ENCODE results near the gene IL1RAPL2.
"Not testable (repeated sequence)": the region's sequence is repeated elsewhere in the genome, so short reads cannot be mapped to it uniquely, and the experiment has no call there.

The IL1RAPL2 gene

DNA sequence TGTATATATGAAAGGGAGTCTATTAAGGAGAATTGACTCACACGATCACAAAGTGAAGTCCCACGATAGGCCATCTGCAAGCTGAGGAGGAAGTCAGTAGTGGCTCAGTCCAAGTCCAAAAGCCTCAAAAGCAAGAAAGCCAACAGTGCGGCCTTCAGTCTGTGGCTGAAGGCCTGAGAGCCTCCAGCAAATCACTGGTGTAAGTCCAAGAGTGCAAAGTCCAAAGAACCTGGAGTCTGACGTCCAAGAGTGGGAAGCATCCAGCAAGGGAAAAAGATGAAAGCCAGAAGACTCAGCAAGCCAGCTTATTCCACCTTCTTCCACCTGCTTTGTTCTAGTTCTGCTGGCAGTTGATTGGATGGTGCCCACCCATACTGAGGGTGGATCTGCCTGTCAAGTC, 104.1 kb downstream of the IL1RAPL2 start:
- DNase-seq (ENCODE audit: low read depth in 2 of 2): no peak

DNA sequence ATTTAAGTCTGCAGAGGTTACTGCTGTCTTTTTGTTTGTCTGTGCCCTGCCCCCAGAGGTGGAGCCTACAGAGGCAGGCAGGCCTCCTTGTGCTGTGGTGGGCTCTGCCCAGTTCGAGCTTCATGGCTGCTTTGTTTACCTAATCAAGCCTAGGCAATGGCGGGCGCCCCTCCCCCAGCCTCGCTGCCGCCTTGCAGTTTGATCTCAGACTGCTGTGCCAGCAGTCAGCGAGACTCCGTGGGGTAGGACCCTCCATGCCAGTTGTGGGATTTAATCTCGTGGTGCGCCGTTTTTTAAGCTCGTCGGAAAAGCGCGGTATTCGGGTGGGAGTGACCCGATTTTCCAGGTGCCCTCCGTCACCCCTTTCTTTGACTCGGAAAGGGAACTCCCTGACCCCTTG, 111.5 kb downstream of the IL1RAPL2 start:
- DNase-seq (ENCODE audit: low read depth in 2 of 2): not testable (repeated sequence)

DNA sequence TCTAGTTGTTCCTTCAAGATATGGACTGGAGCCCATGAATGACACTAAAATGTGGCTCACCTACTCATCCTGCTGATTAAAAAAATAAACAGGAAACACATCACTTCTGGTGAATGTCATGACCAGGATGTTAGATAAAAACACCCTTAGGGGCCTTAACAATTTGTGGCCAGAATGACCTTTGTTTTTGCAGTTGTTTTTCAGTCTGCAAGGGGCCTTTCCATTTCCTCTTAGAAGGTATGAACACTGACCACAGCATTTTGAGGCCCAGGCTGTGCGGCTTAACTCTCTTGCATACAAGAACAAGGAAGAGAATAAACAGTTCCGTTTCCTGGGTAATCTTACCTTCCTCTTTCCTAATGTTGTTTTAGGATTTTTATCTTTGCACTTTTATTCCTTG, 113.2 kb downstream of the IL1RAPL2 start:
- no peak for DNase-seq (ENCODE audit: low read depth in 2 of 2)

DNA sequence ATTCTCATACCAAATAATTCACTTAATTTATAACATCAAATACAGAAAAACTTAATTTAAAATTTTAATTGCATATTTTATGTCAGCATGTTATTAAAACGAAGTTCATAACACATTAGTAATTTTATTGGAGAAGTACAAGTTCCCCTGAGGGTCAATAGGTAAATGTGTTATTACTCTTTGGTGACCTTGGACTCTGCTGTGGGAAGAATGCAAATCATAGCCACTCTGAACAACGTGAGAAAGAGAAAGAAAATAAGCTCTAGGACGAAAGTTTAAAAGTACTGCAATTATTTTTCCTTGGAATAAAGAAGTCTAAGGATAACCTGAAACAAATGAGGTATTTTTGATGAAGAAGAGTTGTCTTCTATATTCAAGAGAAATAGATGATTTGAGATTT, 115.2 kb downstream of the IL1RAPL2 start:
- no peak for DNase-seq (ENCODE audit: low read depth in 2 of 2)

DNA sequence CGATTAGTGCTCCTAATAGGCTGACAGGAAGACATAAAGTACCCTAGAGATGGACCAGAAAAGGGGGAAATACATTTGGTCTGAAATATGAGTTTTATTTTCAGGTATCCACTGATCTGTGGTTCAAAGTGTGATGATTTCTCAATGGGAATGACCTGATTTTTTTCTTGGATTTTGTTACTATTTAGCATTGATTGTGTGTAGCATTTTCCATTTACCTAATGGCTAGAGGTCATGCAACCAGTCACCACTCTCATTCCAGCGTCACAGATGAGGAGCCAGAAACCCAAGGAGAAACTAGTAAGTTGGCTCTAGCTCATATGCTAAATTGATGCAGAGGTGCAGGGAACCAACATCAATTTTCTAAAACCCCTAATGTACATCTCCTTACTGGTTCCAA, 118.1 kb downstream of the IL1RAPL2 start:
- DNase-seq (ENCODE audit: low read depth in 2 of 2): no peak

DNA sequence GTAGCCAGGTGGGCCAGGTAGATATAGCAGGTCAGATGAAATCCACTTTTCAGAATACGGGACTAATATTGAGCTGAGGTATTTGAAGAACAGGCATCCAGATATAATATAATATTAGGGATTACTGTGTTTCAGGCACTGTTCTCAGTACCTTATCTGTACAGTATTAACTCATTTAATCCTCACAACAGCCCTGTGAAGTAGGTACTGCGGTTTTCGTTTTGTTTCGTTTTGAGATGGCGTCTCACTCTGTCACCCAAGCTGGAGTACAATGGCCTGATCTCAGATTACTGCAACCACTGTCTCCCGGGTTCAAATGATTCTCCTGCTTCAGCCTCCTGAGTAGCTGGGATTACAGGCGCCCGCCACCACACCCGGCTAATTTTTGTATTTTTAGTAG, 129.6 kb downstream of the IL1RAPL2 start:
- no peak for DNase-seq (ENCODE audit: low read depth in 2 of 2)

DNA sequence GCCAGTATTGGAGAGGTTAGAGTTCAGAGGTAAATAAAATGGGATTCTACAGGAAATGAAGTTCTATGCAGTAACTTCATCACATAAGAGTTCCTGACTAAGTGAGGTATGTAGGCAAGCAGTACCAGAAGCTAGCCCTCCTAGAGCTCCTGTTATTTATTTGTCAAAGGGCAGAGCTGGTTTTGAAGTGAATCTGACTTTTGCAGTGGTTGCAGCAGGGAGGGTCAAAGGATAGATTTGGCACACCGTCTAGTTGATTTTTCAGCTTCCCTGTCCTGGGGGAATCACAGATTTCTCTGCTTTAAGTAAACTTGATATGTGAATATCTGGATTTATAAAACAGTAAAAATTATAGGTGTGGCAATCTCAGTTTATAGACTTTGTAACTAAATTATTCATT, 130.7 kb downstream of the IL1RAPL2 start:
- DNase-seq (ENCODE audit: low read depth in 2 of 2): no peak

DNA sequence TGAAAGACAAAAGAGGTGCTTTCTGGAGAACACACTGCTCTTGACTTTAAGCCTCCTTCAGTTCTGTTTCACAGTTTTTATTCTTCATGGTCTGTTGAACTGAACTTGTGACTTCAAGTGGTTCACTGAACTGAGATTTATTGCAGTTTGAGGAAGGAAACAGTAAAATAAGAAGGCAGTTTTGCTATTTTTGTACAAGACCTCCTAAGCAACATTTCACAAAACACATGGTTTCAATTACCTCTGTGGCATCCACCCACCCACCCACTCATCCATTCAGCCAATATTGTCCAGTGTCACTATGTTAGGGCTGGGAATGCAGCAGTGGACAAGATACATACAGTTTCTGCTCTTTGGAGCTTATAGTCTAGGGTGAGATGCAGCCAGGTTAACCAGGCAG, 131.3 kb downstream of the IL1RAPL2 start:
- DNase-seq (ENCODE audit: low read depth in 2 of 2): no peak

DNA sequence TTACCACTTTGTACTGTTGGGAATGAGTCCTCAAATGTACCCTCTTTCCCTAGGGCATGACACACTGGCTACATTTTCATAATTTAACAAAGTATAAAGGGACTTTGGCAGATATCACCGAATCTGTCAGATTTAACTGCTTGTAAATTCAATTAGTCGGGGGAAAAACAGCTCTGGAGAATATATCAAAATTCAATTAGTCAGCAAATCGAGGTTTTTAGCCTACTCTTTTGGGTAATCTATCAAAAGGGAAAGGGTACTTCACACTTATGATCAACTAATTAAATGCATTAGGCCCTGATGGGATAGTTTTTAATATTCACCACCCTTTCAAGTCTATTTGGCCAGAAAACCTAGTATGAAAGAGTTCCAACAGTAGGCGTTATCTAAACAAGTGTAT, 141.0 kb downstream of the IL1RAPL2 start:
- no peak for DNase-seq (ENCODE audit: low read depth in 2 of 2)

DNA sequence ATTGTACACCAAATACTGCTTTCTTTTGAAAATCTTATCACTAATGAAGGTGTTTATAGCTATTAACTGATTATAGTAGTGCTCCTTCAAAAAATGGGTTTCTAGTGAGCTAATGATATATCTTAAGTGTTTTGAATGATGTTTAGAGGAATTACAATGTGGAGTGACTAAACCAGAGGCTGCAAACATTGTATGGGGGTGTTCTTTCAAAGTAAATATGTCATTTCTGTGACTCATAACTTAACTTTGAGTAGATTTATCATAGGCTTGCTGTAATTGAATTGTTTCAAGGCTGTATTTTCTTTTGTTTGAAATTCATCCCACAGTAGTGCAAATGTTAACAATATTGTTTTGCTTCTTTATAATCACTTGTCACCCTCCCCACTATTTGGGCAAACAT, 141.6 kb downstream of the IL1RAPL2 start:
- DNase-seq (ENCODE audit: low read depth in 2 of 2): no peak

DNA sequence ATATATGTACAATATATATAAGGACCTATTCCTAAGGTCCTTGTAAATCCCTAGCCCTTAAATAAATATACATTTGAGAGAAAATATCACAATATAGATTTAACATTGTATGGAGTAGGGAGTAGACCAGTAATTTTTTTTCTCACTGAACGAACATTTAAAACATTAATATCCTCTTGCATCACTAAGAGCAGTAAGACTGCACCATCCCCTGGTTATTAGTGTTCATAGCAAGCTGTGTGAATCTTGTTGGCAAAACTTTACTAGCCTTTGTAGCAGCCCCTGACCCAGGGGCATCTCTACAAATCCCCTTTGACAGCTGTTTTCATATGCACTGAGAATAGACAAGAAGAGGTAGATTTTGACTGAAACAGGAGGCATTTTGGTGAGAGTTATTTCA, 146.5 kb downstream of the IL1RAPL2 start:
- no peak for DNase-seq (ENCODE audit: low read depth in 2 of 2)

DNA sequence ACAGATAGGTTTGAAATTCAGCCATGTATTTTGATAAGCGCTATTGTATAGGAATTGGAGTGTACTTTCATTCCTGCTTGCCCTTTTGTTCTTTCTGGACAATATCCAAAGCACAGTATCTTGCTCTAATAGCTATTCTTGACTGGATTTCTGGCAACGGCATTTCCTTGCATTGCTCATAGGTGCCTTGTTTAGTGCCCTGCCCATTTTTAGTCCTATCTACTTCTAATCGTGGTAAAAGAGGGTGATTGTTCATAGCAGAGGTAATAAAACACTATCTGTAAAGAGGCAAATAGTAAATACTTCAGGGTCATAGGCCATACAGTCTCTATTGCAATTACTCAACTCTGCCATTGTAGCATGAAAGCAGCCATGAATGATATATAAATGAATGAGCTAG, 155.9 kb downstream of the IL1RAPL2 start:
- no peak for DNase-seq (ENCODE audit: low read depth in 2 of 2)

DNA sequence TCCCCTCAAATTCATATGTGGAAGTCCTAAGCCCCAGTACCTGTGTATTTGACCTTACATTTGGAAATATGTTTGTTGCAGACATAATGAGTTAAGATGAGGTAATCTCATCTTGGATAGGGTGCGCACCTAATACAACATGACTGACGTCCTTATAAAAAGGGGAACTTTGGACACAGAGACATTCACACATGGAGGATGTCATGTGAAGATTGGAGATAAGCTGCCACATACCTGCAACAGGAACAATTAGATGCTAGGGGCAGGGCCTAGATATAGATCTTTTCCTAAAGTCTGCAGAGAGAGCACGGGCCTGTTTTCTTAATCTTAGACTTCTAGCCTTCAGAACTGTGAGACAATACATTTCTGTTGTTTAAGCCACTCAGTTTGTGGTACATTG, 162.5 kb downstream of the IL1RAPL2 start:
- DNase-seq (ENCODE audit: low read depth in 2 of 2): no peak

DNA sequence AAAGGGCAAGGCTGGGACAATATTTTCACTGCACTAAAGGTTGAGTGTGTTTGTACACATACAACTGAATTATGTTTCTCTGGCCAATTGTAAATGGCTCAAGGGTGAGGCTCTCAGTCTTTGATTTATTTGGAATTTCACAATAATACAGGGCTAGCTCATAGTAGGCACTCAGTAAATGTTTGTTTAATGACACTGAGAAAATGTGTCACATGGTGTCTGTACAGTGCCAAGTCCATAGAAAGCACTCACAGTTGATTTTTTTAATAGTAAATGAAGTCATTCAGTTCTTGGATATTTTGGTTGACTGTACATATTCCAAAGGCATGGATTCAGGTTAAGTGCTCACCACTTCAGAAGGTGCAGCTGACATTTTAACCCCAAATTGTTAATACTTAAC, 176.4 kb downstream of the IL1RAPL2 start:
- DNase-seq (ENCODE audit: low read depth in 2 of 2): no peak

DNA sequence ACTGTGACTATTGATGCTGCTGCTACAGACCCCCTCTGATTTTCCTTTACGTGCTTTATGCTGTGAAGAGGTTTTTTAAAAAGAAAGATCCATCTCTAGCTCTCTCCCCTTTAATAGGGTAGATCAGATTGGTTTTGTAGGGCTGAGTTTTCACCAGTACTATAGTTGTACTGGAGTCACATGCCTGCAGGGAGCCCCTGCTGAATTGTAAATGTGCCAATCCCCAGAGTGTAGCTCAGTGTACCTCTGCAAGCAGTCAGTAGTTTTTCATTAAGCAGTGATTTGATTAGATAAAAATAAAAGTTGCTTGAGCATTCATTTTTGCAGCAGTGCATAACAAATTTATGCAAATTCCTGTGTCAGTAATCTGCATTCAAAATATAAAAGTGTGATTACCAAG, 179.2 kb downstream of the IL1RAPL2 start:
- no peak for DNase-seq (ENCODE audit: low read depth in 2 of 2)

DNA sequence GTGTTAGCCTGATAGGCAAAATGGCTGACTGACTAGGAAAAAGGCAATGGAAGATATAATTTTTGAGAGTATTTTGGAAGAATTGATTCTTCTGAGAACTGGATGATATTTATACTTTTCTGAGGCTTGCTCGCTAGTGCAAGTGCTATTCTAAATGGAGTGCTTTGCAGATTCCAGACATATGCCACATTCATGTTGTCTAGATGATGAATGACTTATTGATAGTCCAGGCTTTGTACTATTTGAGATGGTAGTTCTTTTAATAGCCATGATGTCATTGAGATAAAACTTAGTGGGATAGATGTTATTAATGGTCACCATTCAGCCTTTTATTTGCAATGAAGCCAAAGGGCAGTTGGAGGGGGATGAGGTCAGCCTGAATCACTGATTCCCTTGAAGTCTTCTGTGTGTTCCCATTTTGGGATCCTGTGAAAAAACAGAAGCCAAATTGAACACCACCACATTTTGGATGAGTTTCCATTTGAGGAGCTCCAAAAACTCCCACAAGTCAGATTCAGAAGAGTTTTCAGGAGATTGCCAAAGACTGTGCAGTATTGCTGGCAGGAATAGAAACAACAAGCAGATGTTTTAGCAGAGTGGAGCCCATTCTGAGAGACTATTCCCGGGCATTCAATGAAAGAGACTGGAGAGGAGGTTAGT, 184.1 kb downstream of the IL1RAPL2 start:
- DNase-seq (ENCODE audit: low read depth in 2 of 2): no peak

DNA sequence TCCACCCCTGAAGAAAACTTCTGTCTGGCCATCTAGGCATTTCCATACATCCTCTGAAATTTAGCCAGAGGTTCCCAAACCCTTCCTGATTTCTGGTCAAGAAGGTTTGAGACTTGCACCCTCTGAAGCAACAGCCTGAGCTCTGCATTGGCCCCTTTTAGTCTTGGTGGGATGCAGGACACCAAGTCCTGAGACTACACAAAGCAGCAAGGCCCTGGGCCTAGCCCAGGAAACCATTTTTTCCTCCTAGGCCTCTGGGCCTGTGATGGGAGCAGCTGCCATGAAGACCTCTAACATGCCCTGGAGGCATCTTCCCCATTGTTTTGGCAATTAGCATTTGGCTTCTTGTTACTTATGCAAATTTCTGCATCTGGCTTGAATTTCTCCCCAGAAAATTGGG, 196.6 kb downstream of the IL1RAPL2 start:
- no peak for DNase-seq (ENCODE audit: low read depth in 2 of 2)

DNA sequence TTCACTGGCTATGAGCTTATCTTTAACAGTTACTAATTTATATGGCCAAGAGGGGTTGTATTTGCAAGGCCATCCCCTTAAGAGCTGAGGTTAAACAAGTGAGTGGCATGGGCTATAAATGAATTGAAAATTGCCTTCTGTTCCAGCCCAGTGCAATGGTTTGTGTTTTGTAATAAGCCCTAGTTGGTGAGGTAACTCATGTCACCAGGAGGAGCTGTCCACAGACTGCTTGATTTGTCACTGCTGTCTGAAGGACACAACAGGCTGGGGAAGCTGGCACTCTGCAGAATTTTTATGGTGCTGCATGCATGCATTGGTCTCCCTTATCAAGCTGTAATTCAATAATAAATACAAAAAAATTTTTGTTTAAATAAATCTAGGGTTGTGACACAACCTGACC, 223.8 kb downstream of the IL1RAPL2 start:
- no peak for DNase-seq (ENCODE audit: low read depth in 2 of 2)

DNA sequence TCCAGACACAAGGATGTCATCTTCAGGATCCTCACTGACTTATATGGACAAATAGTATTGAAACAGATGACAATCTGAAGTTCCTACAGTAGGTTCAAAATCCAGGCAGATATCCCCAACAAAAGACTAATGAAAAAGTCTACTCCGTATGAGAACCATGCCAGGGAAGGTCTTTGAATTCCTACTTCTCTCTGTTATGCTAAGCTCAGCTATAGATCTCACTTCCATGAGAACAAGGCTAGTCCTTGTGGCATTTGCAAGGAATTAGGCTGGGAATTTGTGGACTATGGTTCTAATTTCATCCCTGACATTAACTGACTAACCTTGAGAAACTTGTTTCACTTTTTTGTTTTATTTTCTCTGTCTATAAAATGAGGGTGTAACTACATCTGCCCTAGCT, 229.8 kb downstream of the IL1RAPL2 start:
- DNase-seq (ENCODE audit: low read depth in 2 of 2): no peak

DNA sequence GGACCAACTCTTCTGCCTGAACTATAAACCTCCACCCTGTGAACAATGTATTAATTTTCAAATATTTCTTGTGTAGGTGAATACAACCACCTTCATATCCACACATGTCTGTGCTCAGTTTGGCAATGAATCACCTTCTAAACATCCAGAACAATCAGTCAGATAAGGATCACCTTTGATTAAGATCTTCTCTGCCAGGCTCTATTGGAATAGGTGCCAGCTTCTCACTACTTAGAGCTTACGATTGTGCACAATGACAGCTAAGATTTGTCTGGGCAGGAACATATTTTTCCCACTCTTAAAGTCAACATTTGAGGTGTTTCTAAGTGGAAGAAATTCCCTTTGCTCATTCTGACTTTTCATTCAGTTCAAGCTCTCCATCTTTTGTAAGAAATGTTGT, 237.2 kb downstream of the IL1RAPL2 start:
- DNase-seq (ENCODE audit: low read depth in 2 of 2): no peak

DNA sequence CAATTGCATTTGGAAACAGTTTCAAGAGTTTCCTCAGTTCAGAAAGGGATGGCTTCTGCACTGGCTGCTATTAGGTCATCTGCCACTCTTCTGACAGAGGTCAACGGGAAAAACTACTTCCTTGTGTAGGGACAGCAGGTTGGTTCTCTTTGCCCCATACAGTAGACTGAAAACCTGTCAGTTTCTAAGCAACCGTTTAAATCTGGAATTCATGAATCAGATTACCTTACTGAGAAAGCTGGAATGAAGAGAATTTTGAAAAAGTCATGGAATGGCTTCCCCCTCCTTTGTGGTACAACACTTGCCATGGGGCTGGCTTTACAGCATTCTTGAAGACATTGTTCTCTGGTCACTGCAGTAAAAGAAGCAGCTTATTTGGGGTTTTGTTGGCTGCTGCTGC, 240.3 kb downstream of the IL1RAPL2 start:
- DNase-seq (ENCODE audit: low read depth in 2 of 2): no peak

DNA sequence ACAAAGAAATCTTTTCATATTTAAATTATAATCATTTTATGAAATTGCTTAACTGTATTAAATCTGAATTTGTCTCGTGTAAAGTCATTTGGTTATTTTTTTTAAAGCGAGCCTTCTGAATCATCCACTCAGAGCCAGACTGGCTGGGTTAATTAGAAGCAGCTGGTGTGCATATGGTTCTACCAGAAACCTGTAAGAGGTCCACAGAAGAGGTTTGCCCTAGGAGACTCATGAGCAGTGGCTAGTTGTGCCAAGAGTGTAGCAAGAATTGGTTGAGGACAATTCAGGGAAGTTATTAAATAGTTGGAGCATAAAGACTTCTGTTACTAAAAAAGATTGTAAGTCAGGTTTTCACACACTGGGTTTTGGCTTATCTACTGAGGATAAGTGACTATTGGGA, 267.4 kb downstream of the IL1RAPL2 start:
- no peak for DNase-seq (ENCODE audit: low read depth in 2 of 2)

DNA sequence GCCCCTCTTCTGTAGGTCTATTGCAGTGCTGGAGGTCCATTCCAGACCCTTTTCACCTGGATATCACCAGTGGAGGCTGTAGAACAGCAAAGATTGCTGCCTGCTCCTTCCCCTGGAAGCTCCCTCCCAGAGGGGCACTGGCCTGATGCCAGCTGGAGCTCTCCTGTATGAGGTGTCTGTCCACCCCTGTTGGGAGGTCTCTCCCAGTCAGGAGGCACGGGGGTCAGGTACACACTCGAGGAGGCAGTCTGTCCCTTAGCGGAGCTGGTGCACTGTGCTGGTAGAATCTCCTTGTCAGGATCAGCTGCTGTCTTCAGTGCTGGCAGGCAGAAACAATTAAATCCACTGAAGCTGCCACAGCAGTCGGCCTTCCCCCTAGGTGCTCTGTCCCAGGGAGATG, 276.6 kb downstream of the IL1RAPL2 start:
- no peak for DNase-seq (ENCODE audit: low read depth in 2 of 2)

DNA sequence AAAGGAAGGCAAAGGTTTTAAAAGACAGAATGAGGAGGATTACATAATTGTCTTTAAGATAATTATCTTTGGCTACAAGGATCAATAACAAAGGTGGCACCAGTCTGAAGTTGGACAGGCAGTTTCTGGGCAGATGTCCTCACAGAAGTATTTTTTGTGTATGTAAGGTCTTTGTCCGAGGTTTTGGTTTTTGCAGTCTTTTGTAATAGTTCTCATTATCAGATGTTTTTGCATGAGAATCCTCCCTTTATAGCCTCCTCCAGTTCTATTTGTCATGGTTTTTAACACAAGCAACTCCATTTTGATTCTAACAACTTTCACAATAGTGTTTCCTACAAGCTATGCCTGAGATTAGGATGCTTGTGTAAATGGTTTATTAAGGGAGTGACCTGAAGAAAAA, 286.2 kb downstream of the IL1RAPL2 start:
- DNase-seq (ENCODE audit: low read depth in 2 of 2): no peak

DNA sequence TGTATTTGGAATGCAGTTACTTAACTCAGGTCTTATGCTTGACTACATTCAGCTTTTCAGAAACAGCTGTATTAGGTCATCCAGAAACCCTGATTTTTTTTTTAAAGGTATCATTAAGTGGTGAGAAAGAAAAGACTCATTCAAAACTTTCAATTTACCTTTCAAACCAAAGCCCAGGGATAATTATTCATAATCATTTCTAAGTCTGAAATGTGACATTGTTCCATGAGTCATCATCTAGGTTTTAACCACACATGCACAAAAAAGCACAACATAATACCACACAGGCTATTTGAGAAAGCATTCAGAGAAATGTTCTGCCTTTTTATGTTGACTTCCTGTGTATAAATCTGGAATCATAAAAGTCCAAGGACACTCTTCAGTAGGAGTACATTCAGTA, 288.2 kb downstream of the IL1RAPL2 start:
- no peak for DNase-seq (ENCODE audit: low read depth in 2 of 2)

All from stimulated activated CD4-positive, alpha-beta T cell treated with anti-CD3 and anti-CD28 coated beads, Interleukin-12 subunit alpha, Interleukin-12 subunit beta, amount 100 ng/mL, for 24 hours (primary cell).